ENCODE measurements around the gene PDGFA.
A peak's percentile ranks its signal among the peaks of the same experiment; 100 is the strongest.

PDGFA gene

GRCh38 chr7:513521-514166, 6.0 kb downstream of the PDGFA start:
- H3K9me3 ChIP-seq (ENCODE audit: control insufficient read depth, low read length): no peaks in the 10 kb centered on the region
- H3K27me3 ChIP-seq (replicated peaks; ENCODE audit: control insufficient read depth, insufficient read depth, low read length): no peaks in the 10 kb centered on the region
- peaks cover 2% of the 10 kb centered on the region for H3K4me1 ChIP-seq (ENCODE audit: control insufficient read depth, insufficient read depth, low read length)
- no peak overlapping the region for H3K4me3 ChIP-seq (ENCODE audit: low read length)
- H3K9ac ChIP-seq (ENCODE audit: low read length): no peak overlapping the region
- peak; percentile 28 for DNase-seq (ENCODE audit: low read depth)
- H3K36me3 ChIP-seq (ENCODE audit: control insufficient read depth, insufficient read depth, low read length, severe bottlenecking): no peaks in the 10 kb centered on the region

- no peak overlapping the region for H3K9ac ChIP-seq (ENCODE audit: low read length)
- no peak overlapping the region for H3K4me3 ChIP-seq (ENCODE audit: low read length)
- no peaks in the 10 kb centered on the region for H3K36me3 ChIP-seq (ENCODE audit: control insufficient read depth, insufficient read depth, low read length, severe bottlenecking)
- peaks cover 2% of the 10 kb centered on the region for H3K4me1 ChIP-seq (ENCODE audit: control insufficient read depth, insufficient read depth, low read length)
- DNase-seq (ENCODE audit: low read depth): no peak
- H3K9me3 ChIP-seq (ENCODE audit: control insufficient read depth, low read length): no peaks in the 10 kb centered on the region
- no peaks in the 10 kb centered on the region for H3K27me3 ChIP-seq (replicated peaks; ENCODE audit: control insufficient read depth, insufficient read depth, low read length)
These were observed 6.9 kb downstream of the PDGFA start for GRCh38 chr7:512541-513311.

GRCh38 chr7:512146-512510, 7.5 kb downstream of the PDGFA start:
- no peaks in the 10 kb centered on the region for H3K27me3 ChIP-seq (replicated peaks; ENCODE audit: control insufficient read depth, insufficient read depth, low read length)

GRCh38 chr7:511476-512145, 8.0 kb downstream of the PDGFA start:
- H3K27me3 ChIP-seq (replicated peaks; ENCODE audit: control insufficient read depth, insufficient read depth, low read length): no peaks in the 10 kb centered on the region
- no peak overlapping the region for H3K4me3 ChIP-seq (ENCODE audit: low read length)
- H3K9me3 ChIP-seq (ENCODE audit: control insufficient read depth, low read length): no peaks in the 10 kb centered on the region
- H3K4me1 ChIP-seq (ENCODE audit: control insufficient read depth, insufficient read depth, low read length): peaks cover 2% of the 10 kb centered on the region
- no peaks in the 10 kb centered on the region for H3K36me3 ChIP-seq (ENCODE audit: control insufficient read depth, insufficient read depth, low read length, severe bottlenecking)
- no peak for DNase-seq (ENCODE audit: low read depth)
- H3K9ac ChIP-seq (ENCODE audit: low read length): no peak overlapping the region

More at GRCh38 chr7:512146-512510, 7.5 kb downstream of the PDGFA start:
- no peak for DNase-seq (ENCODE audit: low read depth)
- H3K36me3 ChIP-seq (ENCODE audit: control insufficient read depth, insufficient read depth, low read length, severe bottlenecking): no peaks in the 10 kb centered on the region
- no peaks in the 10 kb centered on the region for H3K9me3 ChIP-seq (ENCODE audit: control insufficient read depth, low read length)
- peaks cover 2% of the 10 kb centered on the region for H3K4me1 ChIP-seq (ENCODE audit: control insufficient read depth, insufficient read depth, low read length)
- no peak overlapping the region for H3K9ac ChIP-seq (ENCODE audit: low read length)
- no peak overlapping the region for H3K4me3 ChIP-seq (ENCODE audit: low read length)

- no peaks in the 10 kb centered on the region for H3K36me3 ChIP-seq (ENCODE audit: control insufficient read depth, insufficient read depth, low read length, severe bottlenecking)
- no peak overlapping the region for H3K4me3 ChIP-seq (ENCODE audit: low read length)
- no peak for DNase-seq (ENCODE audit: low read depth)
- H3K27me3 ChIP-seq (replicated peaks; ENCODE audit: control insufficient read depth, insufficient read depth, low read length): no peaks in the 10 kb centered on the region
- no peaks in the 10 kb centered on the region for H3K9me3 ChIP-seq (ENCODE audit: control insufficient read depth, low read length)
- H3K9ac ChIP-seq (ENCODE audit: low read length): no peak overlapping the region
- no peaks in the 10 kb centered on the region for H3K4me1 ChIP-seq (ENCODE audit: control insufficient read depth, insufficient read depth, low read length)
These were observed 8.8 kb downstream of the PDGFA start for GRCh38 chr7:510782-511281.

- Histone ChIP-seq H3K4me1 (ENCODE audit: control insufficient read depth, insufficient read depth, low read length) (no peaks in the 10 kb centered on the region), H3K4me3 (ENCODE audit: low read length) (no peak overlapping the region), H3K27me3 (replicated peaks; ENCODE audit: control insufficient read depth, insufficient read depth, low read length) (no peaks in the 10 kb centered on the region), H3K9me3 (ENCODE audit: control insufficient read depth, low read length) (no peaks in the 10 kb centered on the region), H3K9ac (ENCODE audit: low read length) (no peak overlapping the region), H3K36me3 (ENCODE audit: control insufficient read depth, insufficient read depth, low read length, severe bottlenecking) (no peaks in the 10 kb centered on the region)
- DNase-seq (ENCODE audit: low read depth): no peak
These were observed 9.5 kb downstream of the PDGFA start for GRCh38 chr7:510131-510481.

- Histone ChIP-seq H3K9me3 (ENCODE audit: control insufficient read depth, low read length) (no peaks in the 10 kb centered on the region), H3K36me3 (ENCODE audit: control insufficient read depth, insufficient read depth, low read length, severe bottlenecking) (no peaks in the 10 kb centered on the region), H3K4me1 (ENCODE audit: control insufficient read depth, insufficient read depth, low read length) (no peaks in the 10 kb centered on the region), H3K4me3 (ENCODE audit: low read length) (no peak overlapping the region), H3K27me3 (replicated peaks; ENCODE audit: control insufficient read depth, insufficient read depth, low read length) (no peaks in the 10 kb centered on the region), H3K9ac (ENCODE audit: low read length) (no peak overlapping the region)
- no peak for DNase-seq (ENCODE audit: low read depth)
These were observed 10.1 kb downstream of the PDGFA start for GRCh38 chr7:509426-510130.

GRCh38 chr7:508461-509170, 11.0 kb downstream of the PDGFA start:
- Histone ChIP-seq H3K9ac (ENCODE audit: low read length) (no peak overlapping the region), H3K36me3 (ENCODE audit: control insufficient read depth, insufficient read depth, low read length, severe bottlenecking) (no peaks in the 10 kb centered on the region), H3K4me3 (ENCODE audit: low read length) (no peak overlapping the region), H3K9me3 (ENCODE audit: control insufficient read depth, low read length) (no peaks in the 10 kb centered on the region), H3K27me3 (replicated peaks; ENCODE audit: control insufficient read depth, insufficient read depth, low read length) (no peaks in the 10 kb centered on the region), H3K4me1 (ENCODE audit: control insufficient read depth, insufficient read depth, low read length) (peaks cover 3% of the 10 kb centered on the region)
- no peak for DNase-seq (ENCODE audit: low read depth)

GRCh38 chr7:507623-508300, 11.9 kb downstream of the PDGFA start:
- no peak for DNase-seq (ENCODE audit: low read depth)
- Histone ChIP-seq H3K36me3 (ENCODE audit: control insufficient read depth, insufficient read depth, low read length, severe bottlenecking) (no peaks in the 10 kb centered on the region), H3K9ac (ENCODE audit: low read length) (no peak overlapping the region), H3K4me1 (ENCODE audit: control insufficient read depth, insufficient read depth, low read length) (peaks cover 7% of the 10 kb centered on the region), H3K27me3 (replicated peaks; ENCODE audit: control insufficient read depth, insufficient read depth, low read length) (no peaks in the 10 kb centered on the region), H3K4me3 (ENCODE audit: low read length) (no peak overlapping the region), H3K9me3 (ENCODE audit: control insufficient read depth, low read length) (no peaks in the 10 kb centered on the region)

GRCh38 chr7:506921-507622, 12.6 kb downstream of the PDGFA start:
- Histone ChIP-seq H3K9ac (ENCODE audit: low read length) (no peak overlapping the region), H3K4me1 (ENCODE audit: control insufficient read depth, insufficient read depth, low read length) (peaks cover 7% of the 10 kb centered on the region), H3K4me3 (ENCODE audit: low read length) (no peak overlapping the region), H3K9me3 (ENCODE audit: control insufficient read depth, low read length) (no peaks in the 10 kb centered on the region), H3K36me3 (ENCODE audit: control insufficient read depth, insufficient read depth, low read length, severe bottlenecking) (no peaks in the 10 kb centered on the region), H3K27me3 (replicated peaks; ENCODE audit: control insufficient read depth, insufficient read depth, low read length) (no peaks in the 10 kb centered on the region)
- DNase-seq (ENCODE audit: low read depth): no peak
